Left lobe of liver (tissue), 2 donors: ENCODE results near the gene DBX1. TPM values are rescaled to one million over a fixed set of nuclear protein-coding genes. Genes with fewer than 3 reads are reported as not detected.

Source experiments
- ATAC-seq: fragments of 200-7000 bp; cut with Tn5 transposase; one replicate; pipeline ENCODE4 v1.9.1; 2020; ENCODE audit warnings: mild to moderate bottlenecking, moderate library complexity
- DNase-seq: peaks from one replicate; pipeline ENCODE4 v3.0.0-alpha.2; 2020; ENCODE audit warnings: low spot score
- total RNA-seq: library from RNA; stranded (reverse); gene quantifications from one replicate; pipeline ENCODE4 v1.2.1, GENCODE V29; 2021
- donor health status: DM: no; HTN: no; CAD: no; lungs with moderate emphysema.
- donor health status: DM: no; HTN: yes; CAD: no.

DBX1 gene
- total RNA-seq, 1 donor from 2014 or later = not detected

- no peak for DNase-seq
- no peak for ATAC-seq
Observed at GRCh38 chr11:20126724-20127123, 33.6 kb downstream of the DBX1 start.

GRCh38 chr11:20125927-20126326 lies 34.3 kb downstream of the DBX1 start:
- DNase-seq = no peak
- no peak for ATAC-seq

GRCh38 chr11:20122131-20122530 lies 38.1 kb downstream of the DBX1 start:
- ATAC-seq = no peak
- no peak for DNase-seq

GRCh38 chr11:20120134-20120925 lies 39.9 kb downstream of the DBX1 start:
- no peak for ATAC-seq
- no peak for DNase-seq

- ATAC-seq (no peak), DNase-seq (no peak)
Observed at GRCh38 chr11:20119315-20119714, 41.0 kb downstream of the DBX1 start.

GRCh38 chr11:20118209-20118608 lies 42.1 kb downstream of the DBX1 start:
- ATAC-seq (no peak), DNase-seq (no peak)

GRCh38 chr11:20117291-20117690 lies 43.0 kb downstream of the DBX1 start:
- DNase-seq (no peak), ATAC-seq (no peak)

GRCh38 chr11:20116825-20117224 lies 43.5 kb downstream of the DBX1 start:
- no peak for ATAC-seq
- no peak for DNase-seq

- no peak for ATAC-seq
Observed at GRCh38 chr11:20114588-20114987, 45.7 kb downstream of the DBX1 start.

GRCh38 chr11:20113149-20113438 lies 47.2 kb downstream of the DBX1 start:
- ATAC-seq (no peak), DNase-seq (no peak)

More at GRCh38 chr11:20114588-20114987, 45.7 kb downstream of the DBX1 start:
- DNase-seq = no peak

- ATAC-seq (peak; percentile 48), DNase-seq (no peak)
Observed at GRCh38 chr11:20112291-20113148, 47.8 kb downstream of the DBX1 start.

GRCh38 chr11:20111871-20112270 lies 48.4 kb downstream of the DBX1 start:
- ATAC-seq = no peak
- no peak for DNase-seq

- peak; percentile 88 for ATAC-seq
- DNase-seq = peak; percentile 50
Observed at GRCh38 chr11:20110908-20111669, 49.2 kb downstream of the DBX1 start.

GRCh38 chr11:20109731-20110445 lies 50.4 kb downstream of the DBX1 start:
- ATAC-seq = no peak
- no peak for DNase-seq

Other genes starting within 250 kb of the DBX1 start
- 68.0 TPM for gene HTATIP2, start 203.2 kb upstream of the DBX1 start, total RNA-seq
- gene PRMT3, start 227.2 kb upstream of the DBX1 start, total RNA-seq = 4.1 TPM